ENCODE measurements around the gene ZBTB5. TPM values are rescaled to one million over a fixed set of nuclear protein-coding genes. Genes with fewer than 3 reads are reported as not detected.
"Not testable (repeated sequence)": the region's sequence is repeated elsewhere in the genome, so short reads cannot be mapped to it uniquely, and the experiment has no call there.

ZBTB5 gene
- polyA plus RNA-seq, 2 of the 4 experiments (the other 2 are of a cell fraction), result 12.4 to 18.1 TPM

DNA sequence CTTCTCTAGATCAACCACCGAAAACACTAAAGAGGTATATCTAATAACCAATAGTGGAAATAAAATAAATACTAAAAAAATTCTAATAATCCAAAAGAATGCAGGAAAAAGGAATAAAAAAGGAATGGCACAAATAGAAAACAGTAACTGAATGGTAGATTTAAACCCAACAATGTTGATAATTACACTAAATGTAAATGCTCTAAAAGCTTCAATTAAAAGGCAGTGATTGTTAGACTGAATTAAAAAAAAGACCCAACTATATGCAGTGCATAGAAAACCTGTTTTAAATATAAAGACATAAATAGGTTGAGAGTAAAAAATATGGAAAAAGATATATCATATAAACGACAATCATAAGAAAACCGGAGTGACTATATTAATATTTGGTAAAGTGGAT, 9.2 kb upstream of the ZBTB5 start:
- FAIRE-seq (no peak), ATAC-seq (no peak), DNase-seq (ENCODE audit: low read depth in 1 of 2, low spot score in 1 of 2) (no peak)
- 70% methylated on average over 3 of the region's 3 CpGs for WGBS (ENCODE audit: missing lambda C conversion rate)
- POLR2A ChIA-PET, result no interaction called here
- Histone ChIP-seq H3K27ac (peak overlapping the region in 1 of 2 experiments; percentile 94; a peak in 1 of 6 replicates), H3K9me3 (peaks cover 25% of the 10 kb centered on the region), H3K4me1 (peaks cover 32% of the 10 kb centered on the region), H3K4me3 (no peak overlapping the region), H3K4me2 (no peak overlapping the region)
- TF ChIP-seq, protein P1, sequence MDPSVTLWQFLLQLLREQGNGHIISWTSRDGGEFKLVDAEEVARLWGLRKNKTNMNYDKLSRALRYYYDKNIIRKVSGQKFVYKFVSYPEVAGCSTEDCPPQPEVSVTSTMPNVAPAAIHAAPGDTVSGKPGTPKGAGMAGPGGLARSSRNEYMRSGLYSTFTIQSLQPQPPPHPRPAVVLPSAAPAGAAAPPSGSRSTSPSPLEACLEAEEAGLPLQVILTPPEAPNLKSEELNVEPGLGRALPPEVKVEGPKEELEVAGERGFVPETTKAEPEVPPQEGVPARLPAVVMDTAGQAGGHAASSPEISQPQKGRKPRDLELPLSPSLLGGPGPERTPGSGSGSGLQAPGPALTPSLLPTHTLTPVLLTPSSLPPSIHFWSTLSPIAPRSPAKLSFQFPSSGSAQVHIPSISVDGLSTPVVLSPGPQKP (IDR thresholded peaks at IDR 0.05; ENCODE audit: low read depth, low read length), result no peak
- TF ChIP-seq ZSCAN20 (CRISPR knock-in tag; IDR thresholded peaks at IDR 0.05) (peak; percentile 58; the same call in 1 of the 2 replicates), TP53 (CRISPR knock-in tag; IDR thresholded peaks at IDR 0.05) (no peak), BHLHE40 (IDR thresholded peaks at IDR 0.05; ENCODE audit: low read depth, low read length) (no peak), POLR2AphosphoS2 (conservative IDR thresholded peaks at IDR 0.05; ENCODE audit: low read length) (no peak), FOXS1 (CRISPR knock-in tag; IDR thresholded peaks at IDR 0.05) (no peak), KDM1A (IDR thresholded peaks at IDR 0.05; ENCODE audit: low read depth) (no peak; the same call in 1 of the 2 replicates), HEYL (CRISPR knock-in tag; IDR thresholded peaks at IDR 0.05) (0 out of 2 replicates have a peak, but pooled peaks have one; percentile 21), MAX (IDR thresholded peaks at IDR 0.05) (no peak), EP300 (IDR thresholded peaks at IDR 0.05) (no peak)
- TF ChIP-seq, protein P2, sequence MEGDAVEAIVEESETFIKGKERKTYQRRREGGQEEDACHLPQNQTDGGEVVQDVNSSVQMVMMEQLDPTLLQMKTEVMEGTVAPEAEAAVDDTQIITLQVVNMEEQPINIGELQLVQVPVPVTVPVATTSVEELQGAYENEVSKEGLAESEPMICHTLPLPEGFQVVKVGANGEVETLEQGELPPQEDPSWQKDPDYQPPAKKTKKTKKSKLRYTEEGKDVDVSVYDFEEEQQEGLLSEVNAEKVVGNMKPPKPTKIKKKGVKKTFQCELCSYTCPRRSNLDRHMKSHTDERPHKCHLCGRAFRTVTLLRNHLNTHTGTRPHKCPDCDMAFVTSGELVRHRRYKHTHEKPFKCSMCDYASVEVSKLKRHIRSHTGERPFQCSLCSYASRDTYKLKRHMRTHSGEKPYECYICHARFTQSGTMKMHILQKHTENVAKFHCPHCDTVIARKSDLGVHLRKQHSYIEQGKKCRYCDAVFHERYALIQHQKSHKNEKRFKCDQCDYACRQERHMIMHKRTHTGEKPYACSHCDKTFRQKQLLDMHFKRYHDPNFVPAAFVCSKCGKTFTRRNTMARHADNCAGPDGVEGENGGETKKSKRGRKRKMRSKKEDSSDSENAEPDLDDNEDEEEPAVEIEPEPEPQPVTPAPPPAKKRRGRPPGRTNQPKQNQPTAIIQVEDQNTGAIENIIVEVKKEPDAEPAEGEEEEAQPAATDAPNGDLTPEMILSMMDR (IDR thresholded peaks at IDR 0.05), result no peak
- CTCF ChIA-PET, result no interaction called here

- CTCF ChIA-PET, result interaction anchor here (0.7 to 1.0 kb wide), 2 partner anchors 8 to 562 kb away, joined by 4 to 5 read pairs; no protein-coding TSS in a partner anchor
Observed at GRCh38 chr9:37473982-37474381, 8.7 kb upstream of the ZBTB5 start.

GRCh38 chr9:37471942-37472684, 6.9 kb upstream of the ZBTB5 start:
- Histone ChIP-seq H3K4me2 (peak overlapping the region; percentile 86), H3K4me3 (peak overlapping the region; percentile 31), H3K27ac (peak overlapping the region; percentile 94 to 96), H3K4me1 (peaks cover 23% of the 10 kb centered on the region), H3K9me3 (peaks cover 25% of the 10 kb centered on the region)
- 6% methylated on average over 7 of the region's 7 CpGs for WGBS (ENCODE audit: missing lambda C conversion rate)
- CTCF ChIA-PET, result interaction anchor here (0.6 to 1.3 kb wide), 3 partner anchors 36 to 56 kb away, joined by 3 to 6 read pairs (median 4); no protein-coding TSS in a partner anchor
- peak; percentile 89 to 97 for DNase-seq (ENCODE audit: low read depth in 1 of 2, low spot score in 1 of 2)
- peak; percentile 97 to 99 for ATAC-seq
- peak; percentile 93 for FAIRE-seq
- POLR2A ChIA-PET, result no interaction called here
- TF ChIP-seq JUNB (IDR thresholded peaks at IDR 0.05) (peak; percentile 90), FOSL2 (IDR thresholded peaks at IDR 0.05) (peak; percentile 81), FOSL2 (CRISPR knock-in tag; IDR thresholded peaks at IDR 0.05) (peak; percentile 96), HOXB13 (CRISPR knock-in tag; IDR thresholded peaks at IDR 0.05; ENCODE audit: low read depth) (no peak), RAD21 (conservative IDR thresholded peaks at IDR 0.05 in 1 of 2, IDR thresholded peaks at IDR 0.05 in 1 of 2) (peak; percentile 10 to 26; a peak in 1 of 5 replicates), MAFK (IDR thresholded peaks at IDR 0.05; ENCODE audit: partially characterized antibody) (peak; percentile 97), PHF8 (IDR thresholded peaks at IDR 0.05; ENCODE audit: borderline replicate concordance, low read depth) (0 out of 2 replicates have a peak, but pooled peaks have one; percentile 11), NFE2L2 (conservative IDR thresholded peaks at IDR 0.05; ENCODE audit: low read length) (peak; percentile 42; the same call in 1 of the 2 replicates), ZNF302 (CRISPR knock-in tag; IDR thresholded peaks at IDR 0.05) (no peak), TFCP2L1 (CRISPR knock-in tag; IDR thresholded peaks at IDR 0.05) (no peak), CHD4 (IDR thresholded peaks at IDR 0.05; ENCODE audit: borderline replicate concordance) (no peak), CEBPB (IDR thresholded peaks at IDR 0.05) (peak in 1 of 2 experiments; percentile 48; a peak in 1 of 4 replicates), FOSB (CRISPR knock-in tag; IDR thresholded peaks at IDR 0.05) (no peak), NR3C1 (IDR thresholded peaks at IDR 0.05) (no peak), ATOH8 (CRISPR knock-in tag; IDR thresholded peaks at IDR 0.05; ENCODE audit: low read depth) (no peak), ZSCAN20 (CRISPR knock-in tag; IDR thresholded peaks at IDR 0.05) (no peak)

More at GRCh38 chr9:37473982-37474381, 8.7 kb upstream of the ZBTB5 start:
- ATAC-seq; POLR2A ChIA-PET; H3K4me2 ChIP-seq; DNase-seq (ENCODE audit: low read depth in 1 of 2, low spot score in 1 of 2); H3K4me3 ChIP-seq; FAIRE-seq: not testable (repeated sequence)
- 56% methylated on average over 6 of the region's 6 CpGs for WGBS (ENCODE audit: missing lambda C conversion rate)
- H3K9me3 ChIP-seq, result peaks cover 25% of the 10 kb centered on the region
- H3K27ac ChIP-seq, result peak overlapping the region in 1 of 2 experiments; percentile 94; a peak in 4 of 6 replicates
- peak; percentile 62 for TF ChIP-seq ZC3H11A (IDR thresholded peaks at IDR 0.05)
- peaks cover 32% of the 10 kb centered on the region for H3K4me1 ChIP-seq

All from A549 (cell line).